Right lobe of liver (tissue), 4 donors: ENCODE measurements around the gene LAMA1.

Source experiments
- CTCF ChIP-seq, 4 donors: fragments of 200-600 bp in 3 of 4; fragments of 450-650 bp in 1 of 4; IDR thresholded peaks; one replicate each; pipeline versions ENCODE4 v1.5.1 to v1.8.0; 2016 to 2022; ENCODE audit warnings: antibody characterized with exemption in 4 of 4, mild to moderate bottlenecking in 2 of 4
- POLR2A ChIP-seq: fragments of 450-650 bp; IDR thresholded peaks from one replicate; pipeline ENCODE4 v1.6.1; 2017; ENCODE audit warnings: antibody characterized with exemption, mild to moderate bottlenecking
- donor health status: DM: no; HTN: no; CAD: no.
- donor health status: DM: no; HTN: no; CAD: no.
- donor health status: DM: no; HTN: yes; CAD: no.

GRCh38 chr18:6920099-6920955 is 197.3 kb downstream of the LAMA1 start:
- TF ChIP-seq CTCF (IDR thresholded peaks at IDR 0.05) (peak; percentile 53 to 61 (median 60)), POLR2A (no peak)
